IPS DF 19.7 (cell line): Measurements from ENCODE around the gene ASPRV1.
A peak's percentile ranks its signal among the peaks of the same experiment; 100 is the strongest.

Source experiments
- DNase-seq: peaks from one replicate; pipeline ENCODE4 v3.0.0-alpha.2; 2013; ENCODE audit warnings: low read depth, low spot score

The ASPRV1 gene

DNA sequence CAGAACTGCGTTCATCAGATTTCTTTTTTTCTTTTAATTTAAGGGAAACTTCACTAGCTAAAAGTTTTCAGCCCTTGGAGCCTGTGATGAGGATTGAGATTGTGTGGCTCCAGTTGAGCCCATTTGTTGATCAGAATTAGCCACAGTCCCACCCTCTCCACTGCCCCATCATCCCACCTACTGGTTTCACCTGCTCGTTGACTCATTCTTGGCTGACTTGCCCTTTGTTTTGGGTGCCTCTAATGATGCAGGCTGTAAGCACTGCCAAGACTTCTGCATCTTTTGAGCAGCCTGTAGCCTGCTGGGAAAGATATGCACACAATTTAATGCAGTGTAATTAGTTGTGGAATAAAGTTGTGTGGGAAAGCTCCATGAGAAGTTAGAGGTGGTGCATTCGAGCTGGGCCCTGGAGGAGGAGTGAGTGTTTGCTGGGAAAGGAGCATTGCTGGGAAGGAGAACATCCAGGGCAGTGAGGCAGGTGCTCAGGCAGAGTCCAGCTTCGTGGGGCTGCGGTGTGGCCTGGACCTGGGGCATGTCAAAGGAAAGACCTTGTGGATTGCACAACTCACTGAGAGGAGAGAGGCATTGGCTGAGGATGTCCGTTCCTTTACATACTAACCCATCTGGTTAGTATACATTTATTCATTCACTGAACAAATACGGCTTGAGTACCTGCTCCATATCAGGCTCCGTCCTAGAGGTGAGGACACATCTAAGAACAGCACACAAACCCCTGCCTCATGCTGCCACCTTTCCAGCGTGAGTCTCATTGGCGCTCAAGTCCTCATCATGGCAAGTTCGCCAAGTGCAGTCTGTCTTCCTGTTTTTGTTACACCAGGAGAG, 18.2 kb downstream of the ASPRV1 start:
- no peak for DNase-seq

DNA sequence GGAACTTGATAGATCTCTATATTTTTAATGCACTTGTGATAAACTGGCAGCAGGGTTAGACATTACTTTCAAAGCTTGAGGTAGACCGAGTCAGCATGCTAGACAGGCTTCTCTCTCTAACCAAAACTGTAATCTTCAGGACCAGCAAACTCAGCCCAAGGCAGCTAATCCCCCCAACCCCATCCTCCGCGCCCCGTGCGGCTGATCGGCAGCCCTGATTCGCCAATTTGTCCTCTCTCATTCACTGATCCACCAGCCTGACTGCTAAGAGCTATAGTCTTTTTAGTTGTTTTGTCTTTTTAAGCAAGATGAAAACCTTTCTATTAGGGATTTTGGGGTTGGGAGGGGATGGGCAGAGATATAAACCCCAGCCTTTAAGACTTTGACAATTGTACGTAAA, 20.7 kb downstream of the ASPRV1 start:
- DNase-seq, result no peak

- DNase-seq, result no peak
Observed at GRCh38 chr2:69939722-69940121, 21.7 kb downstream of the ASPRV1 start.

- DNase-seq, result no peak
Observed at GRCh38 chr2:69937968-69938367, 23.5 kb downstream of the ASPRV1 start.

GRCh38 chr2:69936906-69937305, 24.5 kb downstream of the ASPRV1 start:
- DNase-seq, result no peak

GRCh38 chr2:69935011-69935410, 26.4 kb downstream of the ASPRV1 start:
- no peak for DNase-seq

GRCh38 chr2:69934614-69934908, 26.9 kb downstream of the ASPRV1 start:
- no peak for DNase-seq

DNA sequence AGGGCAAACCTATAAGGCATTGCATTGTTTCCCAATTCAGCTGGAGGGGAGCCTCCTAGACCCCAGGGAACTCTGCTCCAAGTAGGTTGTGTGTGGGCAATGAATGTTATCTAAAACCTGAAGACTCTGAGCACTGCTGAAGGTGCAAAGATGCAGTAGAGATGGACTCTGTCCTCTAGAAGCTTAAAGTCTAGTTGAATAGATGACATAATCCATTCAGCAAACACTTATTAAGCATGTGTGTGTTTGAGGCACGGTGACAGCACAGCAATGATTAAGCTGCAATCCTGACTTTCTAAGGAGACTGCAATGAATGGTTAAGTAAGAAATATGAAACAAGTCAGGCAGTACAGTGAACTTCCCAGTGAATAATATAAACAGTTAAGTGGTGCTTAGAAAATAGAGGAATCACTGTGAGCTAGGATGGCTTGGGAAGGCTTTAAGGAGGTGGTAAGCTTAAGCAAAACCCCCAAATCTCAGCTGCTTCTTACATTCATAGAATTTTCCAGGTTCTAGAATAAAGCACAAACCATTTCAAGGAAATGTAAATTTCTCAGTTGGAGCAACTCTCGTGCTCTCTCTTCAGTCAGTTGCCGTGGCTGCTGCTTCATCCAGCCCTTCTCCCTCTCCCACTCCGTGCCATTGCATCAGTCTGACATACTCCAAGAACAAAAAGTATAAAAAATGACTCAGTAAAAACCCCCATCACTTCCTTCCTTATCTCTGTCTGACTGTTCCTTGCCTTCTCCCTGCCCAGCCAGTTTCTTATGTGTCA, 27.4 kb downstream of the ASPRV1 start:
- no peak for DNase-seq

DNA sequence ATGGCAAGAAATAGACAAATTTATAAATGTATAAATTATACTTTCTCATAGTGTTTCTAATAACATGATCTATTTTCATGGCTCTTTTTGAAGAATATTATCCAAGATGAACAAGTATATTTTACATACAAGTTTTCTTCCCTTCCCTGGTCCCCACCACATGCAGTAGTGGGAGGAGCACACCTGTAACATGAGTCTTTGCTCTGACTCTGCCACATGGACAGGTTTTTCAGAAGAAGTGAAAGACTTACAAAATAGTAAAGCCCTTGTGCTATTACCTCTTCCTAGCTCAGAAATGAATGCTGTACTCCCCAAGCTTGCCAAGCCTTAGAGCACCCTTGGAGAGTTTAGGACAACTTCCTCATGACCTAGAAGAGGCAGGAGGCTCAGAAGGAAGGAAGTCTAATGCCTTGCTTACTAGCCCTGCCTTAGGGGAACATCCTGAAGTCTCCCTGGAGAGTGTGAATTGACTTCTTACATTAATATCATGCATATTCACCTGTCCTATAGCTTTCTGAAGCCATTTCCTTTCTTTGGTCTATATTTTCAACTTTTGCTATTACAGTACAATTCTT, 28.1 kb downstream of the ASPRV1 start:
- DNase-seq, result no peak

DNA sequence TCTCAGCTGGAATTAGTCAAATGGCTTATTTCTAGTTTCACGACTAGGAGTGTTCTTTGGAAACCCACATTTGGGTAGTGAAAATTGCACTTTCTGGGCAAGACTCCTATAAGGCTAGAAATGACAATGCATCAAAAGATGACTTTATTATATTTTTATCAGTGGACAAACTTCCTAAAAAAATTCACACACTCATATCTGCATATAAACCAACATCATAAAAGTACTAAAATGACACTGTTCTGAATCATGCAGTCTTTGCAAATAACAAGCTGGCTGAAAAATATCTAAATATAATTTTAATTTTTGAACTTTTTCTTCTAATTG, 28.9 kb downstream of the ASPRV1 start:
- DNase-seq, result no peak

DNA sequence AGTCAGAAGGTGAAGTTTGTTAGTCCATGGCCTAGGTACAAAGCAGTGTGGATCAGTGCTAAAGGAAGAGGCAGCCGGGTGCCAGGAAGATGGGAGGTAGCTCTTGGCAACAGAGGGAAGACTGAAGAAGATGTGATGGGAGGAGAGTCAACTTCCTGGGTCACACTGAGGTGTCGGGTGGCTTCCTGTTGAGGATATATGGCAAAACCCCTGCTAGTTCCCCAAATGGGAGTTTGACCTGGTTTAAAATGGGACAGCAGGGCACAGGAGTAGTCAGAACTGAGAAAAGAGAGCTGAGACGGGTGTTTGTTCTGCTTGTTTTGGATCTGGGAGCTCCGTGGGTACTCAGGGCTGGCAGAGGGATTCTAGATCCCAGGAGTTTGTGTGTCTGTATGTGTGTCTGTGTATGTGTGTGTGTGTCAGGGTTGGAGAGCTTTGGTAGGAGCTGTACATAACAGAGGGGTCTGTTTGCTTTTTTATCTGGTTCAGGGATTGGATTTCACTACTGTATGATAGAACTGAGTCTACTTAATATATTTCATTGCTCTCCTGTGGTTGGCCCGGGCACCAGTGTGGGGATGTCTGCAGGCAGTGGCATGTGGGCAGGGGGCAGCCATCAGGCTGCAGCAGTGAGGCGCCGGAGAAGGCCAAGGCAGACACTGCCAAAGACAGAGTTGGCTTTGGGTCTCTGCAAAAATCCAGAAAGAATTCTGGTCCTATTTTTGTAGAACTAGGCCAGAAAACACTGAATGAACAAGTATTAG, 29.4 kb downstream of the ASPRV1 start:
- no peak for DNase-seq

DNA sequence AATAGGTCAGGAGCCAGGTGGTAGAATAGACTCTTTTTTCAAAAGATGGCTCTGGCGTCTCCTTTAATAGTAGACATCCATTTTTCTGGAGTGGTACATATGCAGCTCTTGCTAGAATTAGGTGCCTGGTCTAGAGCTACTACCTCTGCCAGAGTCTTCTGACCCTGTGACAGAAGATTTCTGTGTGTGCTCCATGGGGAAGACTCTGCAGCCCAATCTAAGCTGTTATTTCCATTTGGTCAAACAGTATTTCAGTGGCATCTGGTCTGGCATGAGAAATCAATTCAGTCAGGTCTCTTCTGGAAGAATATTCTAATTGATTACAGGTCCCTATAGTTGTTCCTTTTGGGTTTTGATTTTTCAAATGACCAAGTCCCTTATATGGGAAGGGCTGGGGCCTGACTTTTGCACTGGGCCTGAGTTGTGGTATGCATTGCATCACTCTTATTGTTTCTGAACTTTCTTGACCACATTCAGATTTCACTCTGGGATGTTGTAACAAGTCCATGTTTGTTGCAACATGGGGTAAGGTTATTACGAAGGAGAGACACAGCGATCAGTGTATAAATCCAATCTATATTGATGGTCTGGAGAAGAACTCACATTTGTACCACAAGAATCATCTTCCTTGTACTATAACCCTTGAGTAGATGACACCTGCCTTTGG, 34.4 kb downstream of the ASPRV1 start:
- DNase-seq, result no peak

DNA sequence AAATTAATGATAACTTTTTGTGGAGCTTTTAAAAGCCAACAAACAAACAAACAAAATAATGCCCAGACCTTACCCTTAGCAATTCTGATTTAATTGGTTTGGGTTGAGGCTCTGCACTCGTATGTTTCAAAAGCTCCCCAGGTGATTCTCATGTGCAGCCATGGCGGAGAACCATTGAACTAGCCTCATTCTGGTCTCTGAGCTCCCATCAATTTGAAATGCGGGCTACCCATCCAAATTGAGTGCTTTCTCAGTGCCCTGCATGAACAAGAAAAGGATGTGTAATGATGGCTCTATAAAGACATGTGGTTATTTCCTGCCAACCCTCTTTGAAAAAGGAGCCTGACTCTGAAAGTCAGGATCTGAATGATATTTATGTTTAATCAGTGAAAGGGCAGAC, 38.3 kb downstream of the ASPRV1 start:
- DNase-seq, result no peak

- no peak for DNase-seq
Observed at GRCh38 chr2:69918401-69918800, 43.0 kb downstream of the ASPRV1 start.

DNA sequence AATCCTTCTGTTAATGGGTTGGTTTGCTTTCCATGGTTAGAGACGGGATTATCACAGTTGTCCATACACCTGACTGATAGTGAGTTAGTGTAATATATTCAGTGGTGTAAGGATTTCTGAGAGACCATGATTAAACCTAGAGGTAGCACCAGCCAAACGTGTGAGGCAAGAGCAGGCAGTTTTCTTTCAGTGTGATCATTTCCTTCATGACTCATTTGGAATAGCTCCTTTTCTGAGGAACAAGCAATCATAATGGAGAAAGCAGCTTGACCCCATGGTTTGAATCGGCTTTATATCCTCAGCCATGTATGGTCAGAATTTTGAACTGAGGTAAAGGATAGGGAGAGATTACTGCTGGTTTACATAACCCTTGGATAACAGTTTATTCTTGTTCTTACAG, 43.6 kb downstream of the ASPRV1 start:
- DNase-seq, result no peak

DNA sequence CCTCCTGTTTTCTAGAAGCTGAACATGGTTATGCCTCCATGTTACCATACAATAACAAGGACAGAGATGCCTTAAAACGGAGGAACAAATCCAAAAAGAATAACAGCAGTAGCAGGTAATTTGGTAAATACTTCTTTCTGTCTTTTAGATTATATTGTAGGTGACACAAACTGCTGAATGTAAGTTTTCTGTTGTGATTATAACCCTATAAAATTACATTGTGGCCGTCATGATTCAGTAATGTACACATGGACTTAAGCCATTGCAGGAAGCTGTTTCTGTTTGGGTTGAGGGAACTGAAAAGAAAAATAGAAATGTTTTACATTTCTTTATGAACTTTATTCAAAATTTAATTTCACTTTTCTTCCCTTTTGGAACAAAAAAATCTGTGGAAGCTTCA, 45.3 kb downstream of the ASPRV1 start:
- no peak for DNase-seq

DNA sequence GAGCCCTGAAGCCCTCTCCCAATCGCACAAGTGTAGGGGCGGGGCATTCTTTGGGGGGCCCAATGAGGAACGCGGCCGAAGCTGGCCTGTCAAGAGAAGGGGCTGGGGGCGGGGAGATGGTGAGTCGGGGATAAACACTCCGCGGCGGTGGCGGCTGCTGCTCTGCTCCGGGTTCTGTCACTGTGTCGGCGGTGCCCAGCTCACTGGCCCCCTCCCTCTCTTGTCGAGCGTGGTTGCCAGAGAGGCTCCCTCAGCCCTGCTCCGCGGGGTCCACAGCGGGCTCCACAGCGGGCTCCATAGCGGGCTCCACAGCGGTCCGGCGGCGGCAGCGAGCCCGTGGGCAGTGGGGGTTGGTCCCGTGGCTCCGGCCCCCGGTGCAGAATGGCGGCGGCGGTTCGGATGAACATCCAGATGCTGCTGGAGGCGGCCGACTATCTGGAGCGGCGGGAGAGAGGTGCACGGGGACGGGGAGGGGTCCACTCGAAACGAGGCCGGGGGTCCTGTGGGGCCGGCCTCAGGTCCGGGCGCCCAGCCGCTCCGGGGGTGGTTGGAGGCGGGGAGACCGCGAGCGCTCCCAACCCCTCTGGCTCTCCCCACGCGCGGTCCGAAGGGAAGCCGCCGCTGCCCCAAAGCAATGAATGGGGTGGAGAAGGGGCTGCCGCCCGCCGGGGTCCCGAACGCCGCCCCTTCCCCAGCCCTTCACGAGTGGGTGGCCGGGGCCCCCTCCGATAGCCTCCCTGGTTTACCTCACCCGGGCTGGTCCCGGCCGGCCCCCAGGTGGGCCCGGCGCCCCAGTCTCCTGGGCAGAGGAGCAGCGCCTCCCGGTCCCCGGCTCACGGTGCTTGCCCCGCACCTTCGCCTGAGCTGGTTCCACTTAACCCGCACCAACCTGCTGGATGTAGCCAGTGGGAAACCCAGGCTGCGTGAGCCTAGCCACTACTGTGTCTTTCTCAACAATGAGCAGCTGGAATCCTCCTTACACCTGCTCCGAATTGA, 46.2 kb downstream of the ASPRV1 start, which contains the start of gene MXD1:
Gene MXD1, plus strand, starts transcription at position 160 of the 996 bp plus-strand sequence. Its CDS starts 222 bp downstream, at position 382.
- no peak for DNase-seq

DNA sequence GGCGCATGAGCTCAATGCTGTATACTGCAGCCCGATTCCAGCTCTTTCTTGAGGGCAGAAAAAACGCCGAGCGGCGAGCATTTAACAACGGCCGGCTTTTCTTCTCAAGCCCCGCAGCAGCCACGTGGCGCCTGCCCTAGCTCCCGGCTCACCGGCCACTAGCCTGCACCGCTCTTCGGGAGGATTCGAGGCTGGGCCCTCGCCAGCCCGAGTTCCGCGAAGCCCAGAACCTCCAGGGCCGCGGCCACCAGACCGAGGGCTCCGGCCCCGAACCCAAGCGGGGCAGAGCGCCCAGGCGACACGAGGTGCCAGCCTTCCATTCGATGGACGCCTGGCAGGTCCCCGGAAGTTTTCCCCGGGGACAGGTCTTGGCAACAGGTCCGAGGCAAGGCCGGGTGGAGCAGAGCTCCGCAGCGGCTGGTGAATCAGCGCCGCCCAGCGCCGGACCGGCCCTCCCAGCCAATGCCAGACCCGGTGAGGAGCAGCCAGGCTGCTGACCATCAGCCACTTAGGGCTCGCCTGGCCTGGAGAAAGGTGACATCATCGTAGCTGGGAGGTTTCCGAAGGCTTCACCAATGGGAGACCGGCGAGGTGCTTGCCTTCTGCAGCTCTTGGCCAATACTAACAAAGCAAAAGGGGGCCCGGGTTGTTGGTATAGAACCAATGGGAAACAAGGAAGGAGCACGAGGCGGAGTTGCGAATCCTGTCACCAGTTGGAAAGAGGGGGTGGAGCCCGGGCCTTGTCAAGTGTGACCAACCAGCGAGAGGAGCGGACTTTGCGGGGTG, 47.1 kb downstream of the ASPRV1 start:
- DNase-seq, result peak; percentile 100

DNA sequence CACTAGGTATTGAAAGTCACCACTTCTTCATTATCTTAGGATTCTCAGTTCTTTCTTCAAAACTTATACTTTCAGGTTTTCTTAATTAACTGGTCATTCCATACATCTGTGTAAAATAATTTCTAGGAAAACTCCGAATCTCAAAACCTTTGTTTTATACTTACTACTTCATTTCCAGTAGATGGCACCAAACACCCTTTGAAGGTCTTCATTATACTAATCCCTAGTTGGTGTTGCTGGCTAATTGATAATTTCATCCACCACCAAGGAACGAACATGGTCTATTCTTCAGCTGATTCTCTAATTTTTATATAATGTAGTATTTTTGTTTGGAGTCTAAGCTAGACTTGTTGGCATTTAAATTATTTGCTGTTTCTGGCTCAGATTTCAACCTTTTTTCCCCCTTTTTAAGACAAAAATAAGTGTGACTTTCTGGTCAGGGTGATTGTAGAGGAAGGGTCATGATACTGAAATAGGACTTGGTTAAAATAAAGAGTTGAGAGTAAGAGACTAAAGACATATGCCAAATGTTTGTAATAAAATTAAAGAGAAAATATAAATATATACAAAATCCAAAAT, 49.4 kb downstream of the ASPRV1 start:
- no peak for DNase-seq
